Muscle layer of colon (tissue), 2 donors: ENCODE data around the gene TC2N.

Experiments used
- H3K27ac ChIP-seq: one replicate; pipeline ENCODE4 v1.7.0; 2013; ENCODE audit warnings: low read depth, mild to moderate bottlenecking, low read length, moderate library complexity
- H3K27me3 ChIP-seq, 2 donors: one replicate each; pipeline ENCODE4 v1.7.0; 2013; ENCODE audit warnings: low read length in 2 of 2, mild to moderate bottlenecking in 2 of 2; ENCODE audit not compliant: insufficient read depth in 2 of 2, control insufficient read depth in 1 of 2
- H3K36me3 ChIP-seq: one replicate; pipeline ENCODE4 v1.7.0; 2013; ENCODE audit warnings: mild to moderate bottlenecking, low read length; ENCODE audit not compliant: insufficient read depth
- H3K4me1 ChIP-seq: one replicate; pipeline ENCODE4 v1.7.0; 2013; ENCODE audit warnings: mild to moderate bottlenecking, low read length; ENCODE audit not compliant: insufficient read depth
- H3K4me3 ChIP-seq, 2 donors: one replicate each; pipeline ENCODE4 v1.7.0; 2013; ENCODE audit warnings: low read length in 2 of 2, low read depth in 1 of 2, mild to moderate bottlenecking in 1 of 2, moderate library complexity in 1 of 2
- H3K9ac ChIP-seq: one replicate; pipeline ENCODE4 v1.7.0; 2013; ENCODE audit warnings: low read length
- H3K9me3 ChIP-seq: one replicate; pipeline ENCODE4 v1.7.0; 2013; ENCODE audit warnings: mild to moderate bottlenecking, low read length
- donor health status: abdominal sarcoma.
- donor health status: Adenocarcinoma of cecum.

Gene TC2N

GRCh38 chr14:91888641-91889476 lies 21.5 kb upstream of the TC2N start:
- Histone ChIP-seq H3K9me3 (no peaks in the 10 kb centered on the region), H3K4me3 (no peak overlapping the region), H3K27ac (no peak overlapping the region), H3K27me3 (no peaks in the 10 kb centered on the region), H3K4me1 (peaks cover 48% of the 10 kb centered on the region), H3K36me3 (peaks cover 20% of the 10 kb centered on the region), H3K9ac (no peak overlapping the region)

GRCh38 chr14:91886961-91887360 lies 19.6 kb upstream of the TC2N start:
- Histone ChIP-seq H3K4me1 (peaks cover 41% of the 10 kb centered on the region), H3K36me3 (peaks cover 14% of the 10 kb centered on the region), H3K9me3 (no peaks in the 10 kb centered on the region), H3K4me3 (no peak overlapping the region), H3K27ac (no peak overlapping the region), H3K9ac (no peak overlapping the region), H3K27me3 (no peaks in the 10 kb centered on the region)

GRCh38 chr14:91885839-91886238 lies 18.5 kb upstream of the TC2N start:
- Histone ChIP-seq H3K4me3 (no peak overlapping the region), H3K36me3 (peaks cover 18% of the 10 kb centered on the region), H3K4me1 (peaks cover 30% of the 10 kb centered on the region), H3K27me3 (no peaks in the 10 kb centered on the region), H3K9ac (no peak overlapping the region), H3K27ac (no peak overlapping the region), H3K9me3 (no peaks in the 10 kb centered on the region)

- peaks cover 15% of the 10 kb centered on the region for H3K36me3 ChIP-seq
- no peak overlapping the region for H3K4me3 ChIP-seq
- no peak overlapping the region for H3K9ac ChIP-seq
- peaks cover 24% of the 10 kb centered on the region for H3K4me1 ChIP-seq
- H3K27ac ChIP-seq, result peak overlapping the region; percentile 9
- no peaks in the 10 kb centered on the region for H3K9me3 ChIP-seq
- no peaks in the 10 kb centered on the region for H3K27me3 ChIP-seq
Observed at GRCh38 chr14:91885113-91885712, 17.9 kb upstream of the TC2N start.

GRCh38 chr14:91884664-91885063 lies 17.3 kb upstream of the TC2N start:
- no peaks in the 10 kb centered on the region for H3K9me3 ChIP-seq
- H3K27ac ChIP-seq, result peak overlapping the region; percentile 9

GRCh38 chr14:91883753-91884152 lies 16.4 kb upstream of the TC2N start:
- H3K27me3 ChIP-seq, result no peaks in the 10 kb centered on the region
- H3K9me3 ChIP-seq, result no peaks in the 10 kb centered on the region
- no peak overlapping the region for H3K27ac ChIP-seq
- peaks cover 15% of the 10 kb centered on the region for H3K36me3 ChIP-seq
- no peak overlapping the region for H3K9ac ChIP-seq
- no peak overlapping the region for H3K4me3 ChIP-seq
- H3K4me1 ChIP-seq, result peaks cover 13% of the 10 kb centered on the region

More at GRCh38 chr14:91884664-91885063, 17.3 kb upstream of the TC2N start:
- H3K9ac ChIP-seq, result no peak overlapping the region
- no peak overlapping the region for H3K4me3 ChIP-seq
- peaks cover 19% of the 10 kb centered on the region for H3K4me1 ChIP-seq
- H3K27me3 ChIP-seq, result no peaks in the 10 kb centered on the region
- peaks cover 15% of the 10 kb centered on the region for H3K36me3 ChIP-seq

GRCh38 chr14:91882776-91883175 lies 15.4 kb upstream of the TC2N start:
- Histone ChIP-seq H3K27me3 (no peaks in the 10 kb centered on the region), H3K27ac (no peak overlapping the region), H3K36me3 (peaks cover 16% of the 10 kb centered on the region), H3K4me1 (peaks cover 13% of the 10 kb centered on the region), H3K9me3 (no peaks in the 10 kb centered on the region), H3K4me3 (no peak overlapping the region), H3K9ac (no peak overlapping the region)

GRCh38 chr14:91882369-91882768 lies 15.0 kb upstream of the TC2N start:
- Histone ChIP-seq H3K9me3 (no peaks in the 10 kb centered on the region), H3K27ac (no peak overlapping the region), H3K27me3 (no peaks in the 10 kb centered on the region), H3K36me3 (peaks cover 20% of the 10 kb centered on the region), H3K4me1 (peaks cover 13% of the 10 kb centered on the region), H3K4me3 (no peak overlapping the region), H3K9ac (no peak overlapping the region)

- no peak overlapping the region for H3K27ac ChIP-seq
- H3K9ac ChIP-seq, result no peak overlapping the region
- no peak overlapping the region for H3K4me3 ChIP-seq
- no peaks in the 10 kb centered on the region for H3K27me3 ChIP-seq
- H3K4me1 ChIP-seq, result peaks cover 6% of the 10 kb centered on the region
- H3K36me3 ChIP-seq, result peaks cover 24% of the 10 kb centered on the region
- H3K9me3 ChIP-seq, result no peaks in the 10 kb centered on the region
Observed at GRCh38 chr14:91879196-91879595, 11.9 kb upstream of the TC2N start.

- Histone ChIP-seq H3K4me1 (peaks cover 6% of the 10 kb centered on the region), H3K27ac (no peak overlapping the region), H3K9ac (no peak overlapping the region), H3K36me3 (peaks cover 24% of the 10 kb centered on the region), H3K9me3 (no peaks in the 10 kb centered on the region), H3K4me3 (no peak overlapping the region), H3K27me3 (no peaks in the 10 kb centered on the region)
Observed at GRCh38 chr14:91878274-91878673, 10.9 kb upstream of the TC2N start.

- Histone ChIP-seq H3K27me3 (no peaks in the 10 kb centered on the region), H3K36me3 (peaks cover 24% of the 10 kb centered on the region), H3K4me3 (no peak overlapping the region), H3K4me1 (peaks cover 6% of the 10 kb centered on the region), H3K9me3 (no peaks in the 10 kb centered on the region), H3K9ac (no peak overlapping the region), H3K27ac (no peak overlapping the region)
Observed at GRCh38 chr14:91877376-91877915, 10.1 kb upstream of the TC2N start.
